GM12878 (cell line): Measurements from ENCODE around the gene RAPGEF4. TPM values are rescaled to one million over a fixed set of nuclear protein-coding genes. Genes with fewer than 3 reads are reported as not detected.
A peak's percentile ranks its signal among the peaks of the same experiment; 100 is the strongest.

ENCODE experiments used
- BMI1 ChIP-seq: fragments of 450-650 bp; IDR thresholded peaks from 2 replicates; pipeline ENCODE4 v1.6.1; 2016; ENCODE audit warnings: mild to moderate bottlenecking, moderate library complexity, borderline replicate concordance
- CBX5 ChIP-seq: sonication (generic); IDR thresholded peaks from 2 replicates; pipeline ENCODE4 v1.6.1; 2016; ENCODE audit warnings: low read depth, moderate library complexity, mild to moderate bottlenecking, inconsistent platforms
- CEBPB ChIP-seq, 2 experiments: fragments of 150-350 bp in 1 of 2; IDR thresholded peaks; 2 replicates each; pipeline ENCODE4 v1.6.1; 2012 to 2014; ENCODE audit warnings: low read depth in 2 of 2, low read length in 2 of 2, borderline replicate concordance in 1 of 2, inconsistent platforms in 1 of 2
- DPF2 ChIP-seq: fragments of 450-650 bp; IDR thresholded peaks from 2 replicates; pipeline ENCODE4 v1.6.1; 2017; ENCODE audit warnings: mild to moderate bottlenecking
- GATAD2B ChIP-seq: fragments of 450-650 bp; conservative IDR thresholded peaks from 2 replicates; pipeline ENCODE4 v1.6.1; 2017; ENCODE audit warnings: low read depth, mild to moderate bottlenecking, moderate library complexity
- KDM1A ChIP-seq: fragments of 200-600 bp; sonication (generic); IDR thresholded peaks from 2 replicates; pipeline ENCODE4 v1.6.1; 2016; ENCODE audit warnings: borderline replicate concordance
- MTA3 ChIP-seq: IDR thresholded peaks from 2 replicates; pipeline ENCODE4 v1.6.1; 2012; ENCODE audit warnings: low read length, inconsistent platforms, borderline replicate concordance
- NFIC ChIP-seq: IDR thresholded peaks from 2 replicates; pipeline ENCODE4 v1.6.1; 2012; ENCODE audit warnings: low read depth, mild to moderate bottlenecking, inconsistent platforms, low read length, moderate library complexity
- NFXL1 ChIP-seq: fragments of 450-650 bp; IDR thresholded peaks from 2 replicates; pipeline ENCODE4 v1.6.1; 2017; ENCODE audit warnings: antibody characterized with exemption, mild to moderate bottlenecking, borderline replicate concordance
- NR2F1 ChIP-seq: fragments of 450-650 bp; conservative IDR thresholded peaks from 2 replicates; pipeline ENCODE4 v1.6.1; 2017; ENCODE audit warnings: mild to moderate bottlenecking
- RAD21 ChIP-seq: IDR thresholded peaks from 2 replicates; pipeline ENCODE4 v1.6.1; 2011; ENCODE audit warnings: mild to moderate bottlenecking, low read depth, low read length, moderate library complexity; ENCODE audit not compliant: insufficient read depth
- SMAD5 ChIP-seq: IDR thresholded peaks from 2 replicates; pipeline ENCODE4 v1.6.1; 2016; ENCODE audit warnings: antibody characterized with exemption, low read depth
- SP1 ChIP-seq: IDR thresholded peaks from one replicate; pipeline ENCODE4 v1.6.1; 2011; ENCODE audit warnings: low read depth, low read length
- SUPT20H ChIP-seq: IDR thresholded peaks from 2 replicates; pipeline ENCODE4 v1.6.1; 2011; ENCODE audit warnings: low read depth, mild to moderate bottlenecking, low read length, moderate library complexity, borderline replicate concordance; ENCODE audit not compliant: control insufficient read depth
- TARDBP ChIP-seq: IDR thresholded peaks from 2 replicates; pipeline ENCODE4 v1.6.1; 2016; ENCODE audit warnings: borderline replicate concordance
- ZNF217 ChIP-seq: fragments of 450-650 bp; IDR thresholded peaks from 2 replicates; pipeline ENCODE4 v1.6.1; 2017; ENCODE audit warnings: antibody characterized with exemption, mild to moderate bottlenecking
- ZZZ3 ChIP-seq: IDR thresholded peaks from 2 replicates; pipeline ENCODE4 v1.6.1; 2011; ENCODE audit warnings: low read depth; ENCODE audit not compliant: control insufficient read depth, insufficient read length
- polyA plus RNA-seq, 11 experiments: library from polyadenylated mRNA; depleted of rRNA in 4 of 11; unstranded in 6 of 11; stranded (reverse) in 5 of 11; fragments of >200 nt; fragmentation: Nextera tagmentation in 4 of 11; fragmentation: Illumina TruSeq in 1 of 11; extraction: Ambion mirVana in 4 of 11; extraction: Trizol in 1 of 11; gene quantifications; 1 replicate in 1 of 11; 2 replicates in 10 of 11; pipeline versions ENCODE4 v1.2.1 to v1.2.3, GENCODE V29; 2011 to 2016; ENCODE audit warnings: inconsistent platforms in 2 of 11, missing spikeins in 2 of 11, low read depth in 1 of 11
- total RNA-seq, 4 experiments: library from RNA; depleted of rRNA in 3 of 4; stranded (reverse); fragments of >200 nt in 3 of 4; fragmentation: Illumina TruSeq in 1 of 4; extraction: Trizol in 1 of 4; gene quantifications; 2 replicates each; pipeline versions ENCODE4 v1.2.1 to v1.2.3, GENCODE V29; 2013 to 2021
- TF ChIP-seq, protein P1 (sequence below): fragments of 450-650 bp; IDR thresholded peaks from 2 replicates; pipeline ENCODE4 v1.6.1; 2017; ENCODE audit warnings: mild to moderate bottlenecking, moderate library complexity
- TF ChIP-seq, protein P2 (sequence below): IDR thresholded peaks from 2 replicates; pipeline ENCODE4 v1.6.1; 2011; ENCODE audit warnings: borderline replicate concordance, low read depth, mild to moderate bottlenecking, moderate library complexity, low read length; ENCODE audit not compliant: insufficient read depth, poor library complexity, severe bottlenecking
- TF ChIP-seq, protein P3 (sequence below): fragments of 450-650 bp; IDR thresholded peaks from 2 replicates; pipeline ENCODE4 v1.6.1; 2016; ENCODE audit warnings: mild to moderate bottlenecking
- TF ChIP-seq, protein P4 (sequence below): fragments of 450-650 bp; IDR thresholded peaks from 2 replicates; pipeline ENCODE4 v1.6.1; 2016; ENCODE audit warnings: mild to moderate bottlenecking, moderate library complexity, borderline replicate concordance

RAPGEF4 gene
- total and polyA plus RNA-seq, 10 of the 15 experiments (the other 5 are each of a cell fraction or from before 2014, with no cell fraction given): 0.18 TPM; not detected in 8

DNA sequence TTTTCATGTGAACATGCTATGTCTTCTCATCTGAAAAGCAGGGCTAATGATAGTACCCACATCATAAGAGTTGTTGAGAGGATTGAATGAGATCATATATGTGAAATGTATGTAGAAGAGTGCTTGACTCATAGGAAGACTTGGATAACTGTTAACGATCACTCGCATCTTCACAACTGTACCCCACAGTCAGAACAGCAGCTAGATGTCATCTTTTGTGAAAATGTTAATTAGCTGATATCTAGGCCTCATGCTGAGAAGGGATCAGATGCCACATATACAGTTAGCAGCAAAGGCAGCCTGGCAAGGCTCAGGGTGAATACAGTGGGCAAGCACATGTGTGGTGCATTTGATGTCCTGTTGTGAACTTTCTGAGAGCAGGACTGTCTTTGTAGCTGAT is 364.2 kb downstream of the RAPGEF4 start (continued):
- TF ChIP-seq, protein P1, sequence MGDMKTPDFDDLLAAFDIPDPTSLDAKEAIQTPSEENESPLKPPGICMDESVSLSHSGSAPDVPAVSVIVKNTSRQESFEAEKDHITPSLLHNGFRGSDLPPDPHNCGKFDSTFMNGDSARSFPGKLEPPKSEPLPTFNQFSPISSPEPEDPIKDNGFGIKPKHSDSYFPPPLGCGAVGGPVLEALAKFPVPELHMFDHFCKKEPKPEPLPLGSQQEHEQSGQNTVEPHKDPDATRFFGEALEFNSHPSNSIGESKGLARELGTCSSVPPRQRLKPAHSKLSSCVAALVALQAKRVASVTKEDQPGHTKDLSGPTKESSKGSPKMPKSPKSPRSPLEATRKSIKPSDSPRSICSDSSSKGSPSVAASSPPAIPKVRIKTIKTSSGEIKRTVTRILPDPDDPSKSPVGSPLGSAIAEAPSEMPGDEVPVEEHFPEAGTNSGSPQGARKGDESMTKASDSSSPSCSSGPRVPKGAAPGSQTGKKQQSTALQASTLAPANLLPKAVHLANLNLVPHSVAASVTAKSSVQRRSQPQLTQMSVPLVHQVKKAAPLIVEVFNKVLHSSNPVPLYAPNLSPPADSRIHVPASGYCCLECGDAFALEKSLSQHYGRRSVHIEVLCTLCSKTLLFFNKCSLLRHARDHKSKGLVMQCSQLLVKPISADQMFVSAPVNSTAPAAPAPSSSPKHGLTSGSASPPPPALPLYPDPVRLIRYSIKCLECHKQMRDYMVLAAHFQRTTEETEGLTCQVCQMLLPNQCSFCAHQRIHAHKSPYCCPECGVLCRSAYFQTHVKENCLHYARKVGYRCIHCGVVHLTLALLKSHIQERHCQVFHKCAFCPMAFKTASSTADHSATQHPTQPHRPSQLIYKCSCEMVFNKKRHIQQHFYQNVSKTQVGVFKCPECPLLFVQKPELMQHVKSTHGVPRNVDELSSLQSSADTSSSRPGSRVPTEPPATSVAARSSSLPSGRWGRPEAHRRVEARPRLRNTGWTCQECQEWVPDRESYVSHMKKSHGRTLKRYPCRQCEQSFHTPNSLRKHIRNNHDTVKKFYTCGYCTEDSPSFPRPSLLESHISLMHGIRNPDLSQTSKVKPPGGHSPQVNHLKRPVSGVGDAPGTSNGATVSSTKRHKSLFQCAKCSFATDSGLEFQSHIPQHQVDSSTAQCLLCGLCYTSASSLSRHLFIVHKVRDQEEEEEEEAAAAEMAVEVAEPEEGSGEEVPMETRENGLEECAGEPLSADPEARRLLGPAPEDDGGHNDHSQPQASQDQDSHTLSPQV: no peak
- TF ChIP-seq SUPT20H (no peak), NFXL1 (no peak), GATAD2B (no peak), KDM1A (no peak), DPF2 (no peak), ZNF217 (no peak), CEBPB (IDR thresholded peaks at IDR 0.05; ENCODE audit: borderline replicate concordance in 1 of 2, low read depth in 2 of 2, low read length in 2 of 2) (no peak), ZZZ3 (no peak), NR2F1 (no peak), SMAD5 (no peak), MTA3 (no peak), TARDBP (no peak), CBX5 (no peak), SP1 (no peak), NFIC (0 out of 2 replicates have a peak, but pooled peaks have one; percentile 34), RAD21 (0 out of 2 replicates have a peak, but pooled peaks have one; percentile 7), BMI1 (no peak)
- TF ChIP-seq, protein P2, sequence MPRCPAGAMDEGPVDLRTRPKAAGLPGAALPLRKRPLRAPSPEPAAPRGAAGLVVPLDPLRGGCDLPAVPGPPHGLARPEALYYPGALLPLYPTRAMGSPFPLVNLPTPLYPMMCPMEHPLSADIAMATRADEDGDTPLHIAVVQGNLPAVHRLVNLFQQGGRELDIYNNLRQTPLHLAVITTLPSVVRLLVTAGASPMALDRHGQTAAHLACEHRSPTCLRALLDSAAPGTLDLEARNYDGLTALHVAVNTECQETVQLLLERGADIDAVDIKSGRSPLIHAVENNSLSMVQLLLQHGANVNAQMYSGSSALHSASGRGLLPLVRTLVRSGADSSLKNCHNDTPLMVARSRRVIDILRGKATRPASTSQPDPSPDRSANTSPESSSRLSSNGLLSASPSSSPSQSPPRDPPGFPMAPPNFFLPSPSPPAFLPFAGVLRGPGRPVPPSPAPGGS: peak; percentile 44
- TF ChIP-seq, protein P3, sequence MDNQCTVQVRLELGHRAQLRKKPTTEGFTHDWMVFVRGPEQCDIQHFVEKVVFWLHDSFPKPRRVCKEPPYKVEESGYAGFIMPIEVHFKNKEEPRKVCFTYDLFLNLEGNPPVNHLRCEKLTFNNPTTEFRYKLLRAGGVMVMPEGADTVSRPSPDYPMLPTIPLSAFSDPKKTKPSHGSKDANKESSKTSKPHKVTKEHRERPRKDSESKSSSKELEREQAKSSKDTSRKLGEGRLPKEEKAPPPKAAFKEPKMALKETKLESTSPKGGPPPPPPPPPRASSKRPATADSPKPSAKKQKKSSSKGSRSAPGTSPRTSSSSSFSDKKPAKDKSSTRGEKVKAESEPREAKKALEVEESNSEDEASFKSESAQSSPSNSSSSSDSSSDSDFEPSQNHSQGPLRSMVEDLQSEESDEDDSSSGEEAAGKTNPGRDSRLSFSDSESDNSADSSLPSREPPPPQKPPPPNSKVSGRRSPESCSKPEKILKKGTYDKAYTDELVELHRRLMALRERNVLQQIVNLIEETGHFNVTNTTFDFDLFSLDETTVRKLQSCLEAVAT: no peak
- TF ChIP-seq, protein P4, sequence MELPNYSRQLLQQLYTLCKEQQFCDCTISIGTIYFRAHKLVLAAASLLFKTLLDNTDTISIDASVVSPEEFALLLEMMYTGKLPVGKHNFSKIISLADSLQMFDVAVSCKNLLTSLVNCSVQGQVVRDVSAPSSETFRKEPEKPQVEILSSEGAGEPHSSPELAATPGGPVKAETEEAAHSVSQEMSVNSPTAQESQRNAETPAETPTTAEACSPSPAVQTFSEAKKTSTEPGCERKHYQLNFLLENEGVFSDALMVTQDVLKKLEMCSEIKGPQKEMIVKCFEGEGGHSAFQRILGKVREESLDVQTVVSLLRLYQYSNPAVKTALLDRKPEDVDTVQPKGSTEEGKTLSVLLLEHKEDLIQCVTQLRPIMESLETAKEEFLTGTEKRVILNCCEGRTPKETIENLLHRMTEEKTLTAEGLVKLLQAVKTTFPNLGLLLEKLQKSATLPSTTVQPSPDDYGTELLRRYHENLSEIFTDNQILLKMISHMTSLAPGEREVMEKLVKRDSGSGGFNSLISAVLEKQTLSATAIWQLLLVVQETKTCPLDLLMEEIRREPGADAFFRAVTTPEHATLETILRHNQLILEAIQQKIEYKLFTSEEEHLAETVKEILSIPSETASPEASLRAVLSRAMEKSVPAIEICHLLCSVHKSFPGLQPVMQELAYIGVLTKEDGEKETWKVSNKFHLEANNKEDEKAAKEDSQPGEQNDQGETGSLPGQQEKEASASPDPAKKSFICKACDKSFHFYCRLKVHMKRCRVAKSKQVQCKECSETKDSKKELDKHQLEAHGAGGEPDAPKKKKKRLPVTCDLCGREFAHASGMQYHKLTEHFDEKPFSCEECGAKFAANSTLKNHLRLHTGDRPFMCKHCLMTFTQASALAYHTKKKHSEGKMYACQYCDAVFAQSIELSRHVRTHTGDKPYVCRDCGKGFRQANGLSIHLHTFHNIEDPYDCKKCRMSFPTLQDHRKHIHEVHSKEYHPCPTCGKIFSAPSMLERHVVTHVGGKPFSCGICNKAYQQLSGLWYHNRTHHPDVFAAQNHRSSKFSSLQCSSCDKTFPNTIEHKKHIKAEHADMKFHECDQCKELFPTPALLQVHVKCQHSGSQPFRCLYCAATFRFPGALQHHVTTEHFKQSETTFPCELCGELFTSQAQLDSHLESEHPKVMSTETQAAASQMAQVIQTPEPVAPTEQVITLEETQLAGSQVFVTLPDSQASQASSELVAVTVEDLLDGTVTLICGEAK: no peak
